ENCODE data around the gene CDC27.

GRCh38 chr17:47223007-47223406 lies 33.9 kb upstream of the CDC27 start:
- TF ChIP-seq CTCF (IDR thresholded peaks at IDR 0.05; ENCODE audit: low read depth, low read length) (no peak), EZH2phosphoT487 (IDR thresholded peaks at IDR 0.05; ENCODE audit: low read depth) (no peak)

Data from OCI-LY3 (cell line).